ENCODE data around the gene TPPP2. TPM values are rescaled to one million over a fixed set of nuclear protein-coding genes. Genes with fewer than 3 reads are reported as not detected.

The TPPP2 gene
- total and polyA plus RNA-seq, 2 donors (not counting 1 experiment from before 2014, with no cell fraction given): not detected

- H2AFZ ChIP-seq (ENCODE audit: insufficient read depth, low read depth, low read length, poor library complexity, severe bottlenecking): no peak overlapping the region
- Mint-ChIP-seq H3K9me3 (ENCODE audit: insufficient read depth) (no peaks in the 10 kb centered on the region), H3K4me1 (no peaks in the 10 kb centered on the region), H3K27ac (no peak overlapping the region), H3K4me3 (no peak overlapping the region), H3K27me3 (peaks cover 47% of the 10 kb centered on the region)
- no peak overlapping the region for H3K9ac ChIP-seq (ENCODE audit: low read length)
- no peaks in the 10 kb centered on the region for H3K79me2 ChIP-seq (ENCODE audit: control insufficient read depth, insufficient read depth, low read length)
- 59% methylated on average over 6 of the region's 8 CpGs for WGBS (ENCODE audit: insufficient coverage)
- H4K20me1 ChIP-seq (ENCODE audit: control insufficient read depth, insufficient read depth, low read length, poor library complexity, severe bottlenecking): no peaks in the 10 kb centered on the region
- no peak overlapping the region for H3K4me3 ChIP-seq (ENCODE audit: control extremely low read depth in 1 of 5, extremely low read depth in 1 of 5, insufficient read depth in 1 of 5, low read depth in 2 of 5, low read length in 4 of 5)
- ChIA-PET CTCF (interaction anchor here (0.9 to 7.2 kb wide), 20 partner anchors 8 to 308 kb away, joined by 3 to 305 read pairs (median 4); partner anchors contain the start of genes NDRG2 and TPPP2), POLR2A (interaction anchor here (0.8 kb wide), 1 partner anchor 25 kb away, joined by 3 read pairs; no protein-coding TSS in a partner anchor)
- DNase-seq: peak; percentile 63
- intact Hi-C loops (cut with micrococcal nuclease): loop anchor here (1.0 kb wide), 1 partner anchor 25 kb away; no protein-coding TSS in a partner anchor
- TF ChIP-seq, protein P1, sequence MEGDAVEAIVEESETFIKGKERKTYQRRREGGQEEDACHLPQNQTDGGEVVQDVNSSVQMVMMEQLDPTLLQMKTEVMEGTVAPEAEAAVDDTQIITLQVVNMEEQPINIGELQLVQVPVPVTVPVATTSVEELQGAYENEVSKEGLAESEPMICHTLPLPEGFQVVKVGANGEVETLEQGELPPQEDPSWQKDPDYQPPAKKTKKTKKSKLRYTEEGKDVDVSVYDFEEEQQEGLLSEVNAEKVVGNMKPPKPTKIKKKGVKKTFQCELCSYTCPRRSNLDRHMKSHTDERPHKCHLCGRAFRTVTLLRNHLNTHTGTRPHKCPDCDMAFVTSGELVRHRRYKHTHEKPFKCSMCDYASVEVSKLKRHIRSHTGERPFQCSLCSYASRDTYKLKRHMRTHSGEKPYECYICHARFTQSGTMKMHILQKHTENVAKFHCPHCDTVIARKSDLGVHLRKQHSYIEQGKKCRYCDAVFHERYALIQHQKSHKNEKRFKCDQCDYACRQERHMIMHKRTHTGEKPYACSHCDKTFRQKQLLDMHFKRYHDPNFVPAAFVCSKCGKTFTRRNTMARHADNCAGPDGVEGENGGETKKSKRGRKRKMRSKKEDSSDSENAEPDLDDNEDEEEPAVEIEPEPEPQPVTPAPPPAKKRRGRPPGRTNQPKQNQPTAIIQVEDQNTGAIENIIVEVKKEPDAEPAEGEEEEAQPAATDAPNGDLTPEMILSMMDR (IDR thresholded peaks at IDR 0.05): peak; percentile 37
- TF ChIP-seq EZH2 (IDR thresholded peaks at IDR 0.05; ENCODE audit: borderline replicate concordance, insufficient read depth, low read depth, low read length, poor library complexity, severe bottlenecking): no peak
- H3K4me1 ChIP-seq (ENCODE audit: control insufficient read depth in 2 of 2, insufficient read depth in 2 of 2, low read length in 2 of 2): no peaks in the 10 kb centered on the region
- no peak overlapping the region for H3K4me2 ChIP-seq (replicated peaks; ENCODE audit: low read depth, low read length, poor library complexity, severe bottlenecking)
- ATAC-seq (ENCODE audit: low read depth): no peak
- H3K9me3 ChIP-seq (ENCODE audit: control extremely low read depth in 1 of 3, control insufficient read depth in 2 of 3, insufficient read depth in 1 of 3, low read length in 2 of 3): no peaks in the 10 kb centered on the region
- no peak overlapping the region for H3K27ac ChIP-seq (ENCODE audit: low read length in 2 of 2)
- H3K27me3 ChIP-seq (replicated peaks in 1 of 4; ENCODE audit: control extremely low read depth in 1 of 4, control insufficient read depth in 3 of 4, insufficient read depth in 4 of 4, low read length in 3 of 4): no peaks in the 10 kb centered on the region
- no peaks in the 10 kb centered on the region for H3K36me3 ChIP-seq (replicated peaks in 1 of 2; ENCODE audit: control extremely low read depth in 1 of 2, control insufficient read depth in 1 of 2, extremely low read depth in 1 of 2, insufficient read depth in 2 of 2, low read length in 1 of 2)
Measured at GRCh38 chr14:21039585-21040369, 9.8 kb downstream of the TPPP2 start.

All from B cell (primary cell).